ENCODE results near the gene DTNB. TPM values are rescaled to one million over a fixed set of nuclear protein-coding genes. Genes with fewer than 3 reads are reported as not detected.

The DTNB gene
- total RNA-seq, 4 donors from 2014 or later, result 2.2 to 7.8 (median 3.9) TPM

GRCh38 chr2:25514043-25514637 lies 159.2 kb downstream of the DTNB start:
- in situ Hi-C loops (cut with MboI; ENCODE audit: low pct_ligation_motif_present in 1 of 4, low pct_unique_long_range_greater_than_20kb in 1 of 4, low sequenced_read_pairs in 3 of 4), result loop anchor here in 2 of 4 donors (25.0 kb wide), 1 partner anchor 152 kb away; no protein-coding TSS in a partner anchor

GRCh38 chr2:25512707-25513106 lies 160.7 kb downstream of the DTNB start:
- peak; percentile 18 for DNase-seq
- TF ChIP-seq POLR2A (IDR thresholded peaks at IDR 0.05) (no peak), POLR2AphosphoS5 (IDR thresholded peaks at IDR 0.05) (no peak), EP300 (IDR thresholded peaks at IDR 0.05; ENCODE audit: low read depth) (no peak), CTCF (IDR thresholded peaks at IDR 0.05) (no peak)
- in situ Hi-C loops (cut with MboI; ENCODE audit: low pct_ligation_motif_present in 1 of 4, low pct_unique_long_range_greater_than_20kb in 1 of 4, low sequenced_read_pairs in 3 of 4) (loop anchor here in 2 of 4 donors (25.0 kb wide), 1 partner anchor 150 kb away; no protein-coding TSS in a partner anchor), intact Hi-C loops (cut with DNase I; ENCODE audit: low total_unique reads) (no loop called here)
- H3K9me3 ChIP-seq, result no peaks in the 10 kb centered on the region
- peaks cover 0 to 16% (median 8%) of the 10 kb centered on the region in 4 donors for H3K4me1 ChIP-seq
- WGBS, 2 donors (ENCODE audit: low coverage in 1 of 2), result 17 to 71% methylated on average over 1 to 3 of the region's 3 CpGs
- H3K4me3 ChIP-seq, result no peak overlapping the region
- H3K36me3 ChIP-seq, result no peaks in the 10 kb centered on the region
- no peak overlapping the region for H3K27ac ChIP-seq
- no peaks in the 10 kb centered on the region for H3K27me3 ChIP-seq

More at GRCh38 chr2:25514043-25514637, 159.2 kb downstream of the DTNB start:
- no peak overlapping the region for H3K4me3 ChIP-seq
- intact Hi-C loops (cut with DNase I; ENCODE audit: low total_unique reads), result no loop called here
- DNase-seq, result no peak
- H3K27me3 ChIP-seq, result no peaks in the 10 kb centered on the region
- no peak for TF ChIP-seq POLR2A (IDR thresholded peaks at IDR 0.05)
- no peak for TF ChIP-seq CTCF (IDR thresholded peaks at IDR 0.05)
- TF ChIP-seq POLR2AphosphoS5 (IDR thresholded peaks at IDR 0.05), result no peak
- TF ChIP-seq EP300 (IDR thresholded peaks at IDR 0.05; ENCODE audit: low read depth), result no peak
- no peaks in the 10 kb centered on the region for H3K9me3 ChIP-seq
- no peaks in the 10 kb centered on the region for H3K36me3 ChIP-seq
- H3K4me1 ChIP-seq, result peaks cover 0 to 16% (median 8%) of the 10 kb centered on the region in 4 donors
- WGBS, 2 donors (ENCODE audit: low coverage in 1 of 2), result 53 to 61% methylated on average over 3 of the region's 3 CpGs
- H3K27ac ChIP-seq, result no peak overlapping the region

DNA sequence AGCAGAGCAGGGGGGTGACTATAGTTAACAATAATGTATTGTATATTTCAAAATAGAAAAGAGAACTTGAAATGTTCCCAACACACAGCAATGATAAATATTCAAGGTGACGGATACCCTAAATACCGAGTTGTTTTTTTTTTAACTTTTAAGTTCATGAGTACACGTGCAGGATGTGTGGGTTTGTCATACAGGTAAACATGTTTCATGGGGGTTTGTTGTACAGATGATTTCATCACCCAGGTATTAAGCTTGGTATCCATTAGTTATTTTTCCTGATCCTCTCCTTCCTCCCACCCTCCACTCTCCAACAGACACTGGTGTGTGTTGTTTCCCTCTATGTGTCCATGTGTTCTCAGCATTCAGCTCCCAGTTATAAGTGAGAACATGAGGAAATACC lies 167.2 kb downstream of the DTNB start:
- TF ChIP-seq POLR2AphosphoS5 (IDR thresholded peaks at IDR 0.05) (no peak), CTCF (IDR thresholded peaks at IDR 0.05) (no peak), POLR2A (IDR thresholded peaks at IDR 0.05) (no peak), EP300 (IDR thresholded peaks at IDR 0.05; ENCODE audit: low read depth) (no peak)
- H3K4me3 ChIP-seq, result no peak overlapping the region
- DNase-seq, result no peak
- in situ Hi-C loops (cut with MboI; ENCODE audit: low pct_ligation_motif_present in 1 of 4, low pct_unique_long_range_greater_than_20kb in 1 of 4, low sequenced_read_pairs in 3 of 4), result loop anchor here in 2 of 4 donors (25.0 kb wide), 1 partner anchor 144 kb away; no protein-coding TSS in a partner anchor
- H3K4me1 ChIP-seq, result no peaks in the 10 kb centered on the region
- 93% methylated on average over 3 of the region's 3 CpGs for WGBS, 2 donors (ENCODE audit: low coverage in 1 of 2)
- no peaks in the 10 kb centered on the region for H3K27me3 ChIP-seq
- no peaks in the 10 kb centered on the region for H3K36me3 ChIP-seq
- intact Hi-C loops (cut with DNase I; ENCODE audit: low total_unique reads), result no loop called here
- H3K27ac ChIP-seq, result no peak overlapping the region
- no peaks in the 10 kb centered on the region for H3K9me3 ChIP-seq

- Histone ChIP-seq H3K4me3 (no peak overlapping the region), H3K9me3 (no peaks in the 10 kb centered on the region), H3K27me3 (no peaks in the 10 kb centered on the region), H3K4me1 (no peaks in the 10 kb centered on the region), H3K36me3 (no peaks in the 10 kb centered on the region), H3K27ac (no peak overlapping the region)
- TF ChIP-seq EP300 (IDR thresholded peaks at IDR 0.05; ENCODE audit: low read depth) (no peak), CTCF (IDR thresholded peaks at IDR 0.05) (no peak), POLR2AphosphoS5 (IDR thresholded peaks at IDR 0.05) (no peak), POLR2A (IDR thresholded peaks at IDR 0.05) (no peak)
- intact Hi-C loops (cut with DNase I; ENCODE audit: low total_unique reads) (no loop called here), in situ Hi-C loops (cut with MboI; ENCODE audit: low pct_ligation_motif_present in 1 of 4, low pct_unique_long_range_greater_than_20kb in 1 of 4, low sequenced_read_pairs in 3 of 4) (loop anchor here in 2 of 4 donors (25.0 kb wide), 1 partner anchor 143 kb away; no protein-coding TSS in a partner anchor)
- 93 to 100% methylated on average over 2 of the region's 2 CpGs for WGBS, 2 donors (ENCODE audit: low coverage in 1 of 2)
- DNase-seq, result no peak
Measured at GRCh38 chr2:25505622-25506021, 167.8 kb downstream of the DTNB start.
